ENCODE results near the gene TMOD1. TPM values are rescaled to one million over a fixed set of nuclear protein-coding genes. Genes with fewer than 3 reads are reported as not detected.

Gene TMOD1
- total and polyA plus RNA-seq, 2 experiments from 2014 or later: 0.69 to 4.5 TPM

- TF ChIP-seq ZNF462 (CRISPR knock-in tag; IDR thresholded peaks at IDR 0.05): no peak
- TF ChIP-seq JUNB (IDR thresholded peaks at IDR 0.05; ENCODE audit: unreplicated experiment): no peak
- no peak for TF ChIP-seq STAT1 (IDR thresholded peaks at IDR 0.05; ENCODE audit: unreplicated experiment)
Observed at GRCh38 chr9:97475059-97475458, 26.4 kb upstream of the TMOD1 start (continued).

- H2AFZ ChIP-seq: no peak overlapping the region
- Mint-ChIP-seq H3K27me3 (ENCODE audit: insufficient read depth, low read depth, poor library complexity) (no peaks in the 10 kb centered on the region), H3K27ac (no peak overlapping the region), H3K4me1 (peaks cover 8% of the 10 kb centered on the region), H3K4me3 (no peak overlapping the region), H3K36me3 (ENCODE audit: low read depth) (no peaks in the 10 kb centered on the region), H3K9me3 (no peaks in the 10 kb centered on the region)
- H3K4me2 ChIP-seq: no peak overlapping the region
- no peaks in the 10 kb centered on the region for H3K36me3 ChIP-seq (ENCODE audit: insufficient read depth)
- H3K4me3 ChIP-seq: no peak overlapping the region
- DNase-seq (ENCODE audit: low spot score): no peak
- no peak for ATAC-seq
- no peaks in the 10 kb centered on the region for H3K27me3 ChIP-seq (ENCODE audit: insufficient read depth)
- H3K4me1 ChIP-seq (ENCODE audit: insufficient read depth): no peaks in the 10 kb centered on the region
- H3F3A ChIP-seq (replicated peaks; ENCODE audit: low read depth): no peaks in the 10 kb centered on the region
- no peaks in the 10 kb centered on the region for H4K20me1 ChIP-seq (replicated peaks; ENCODE audit: insufficient read depth)
- no peak overlapping the region for H3K27ac ChIP-seq (ENCODE audit: low read depth)
- no peaks in the 10 kb centered on the region for H3K9me2 ChIP-seq (ENCODE audit: insufficient read depth)
- H3K79me2 ChIP-seq (replicated peaks; ENCODE audit: insufficient read depth): no peaks in the 10 kb centered on the region
- TF ChIP-seq ZNF462 (CRISPR knock-in tag; IDR thresholded peaks at IDR 0.05) (no peak), CTCF (conservative IDR thresholded peaks at IDR 0.05; ENCODE audit: low read depth in 2 of 2) (no peak)
Observed at GRCh38 chr9:97478301-97478981, 23.0 kb upstream of the TMOD1 start.

Measured in GM23338 (cell line).